ENCODE measurements around the gene SLC22A23.

Gene SLC22A23

GRCh38 chr6:3280866-3281465 is 175.9 kb downstream of the SLC22A23 start:
- Histone ChIP-seq H3K27me3 (ENCODE audit: control insufficient read depth, insufficient read depth, low read length) (no peaks in the 10 kb centered on the region), H3K9me3 (ENCODE audit: control insufficient read depth, insufficient read depth, low read length) (no peaks in the 10 kb centered on the region), H3K4me3 (ENCODE audit: low read depth, low read length) (no peak overlapping the region), H3K4me1 (ENCODE audit: control insufficient read depth, insufficient read depth, low read length) (peaks cover 12% of the 10 kb centered on the region), H3K9ac (ENCODE audit: low read depth, low read length) (no peak overlapping the region), H3K36me3 (ENCODE audit: control insufficient read depth, insufficient read depth, low read length) (peaks cover 10% of the 10 kb centered on the region)

GRCh38 chr6:3280091-3280490 is 176.8 kb downstream of the SLC22A23 start:
- Histone ChIP-seq H3K36me3 (ENCODE audit: control insufficient read depth, insufficient read depth, low read length) (peaks cover 10% of the 10 kb centered on the region), H3K4me1 (ENCODE audit: control insufficient read depth, insufficient read depth, low read length) (peaks cover 12% of the 10 kb centered on the region), H3K9ac (ENCODE audit: low read depth, low read length) (no peak overlapping the region), H3K9me3 (ENCODE audit: control insufficient read depth, insufficient read depth, low read length) (no peaks in the 10 kb centered on the region), H3K27me3 (ENCODE audit: control insufficient read depth, insufficient read depth, low read length) (no peaks in the 10 kb centered on the region), H3K4me3 (ENCODE audit: low read depth, low read length) (no peak overlapping the region)

GRCh38 chr6:3278691-3279090 is 178.2 kb downstream of the SLC22A23 start:
- Histone ChIP-seq H3K4me3 (ENCODE audit: low read depth, low read length) (no peak overlapping the region), H3K9ac (ENCODE audit: low read depth, low read length) (no peak overlapping the region), H3K4me1 (ENCODE audit: control insufficient read depth, insufficient read depth, low read length) (peaks cover 12% of the 10 kb centered on the region)

GRCh38 chr6:3277851-3278416 is 178.9 kb downstream of the SLC22A23 start:
- Histone ChIP-seq H3K9ac (ENCODE audit: low read depth, low read length) (no peak overlapping the region), H3K4me3 (ENCODE audit: low read depth, low read length) (no peak overlapping the region), H3K4me1 (ENCODE audit: control insufficient read depth, insufficient read depth, low read length) (peaks cover 12% of the 10 kb centered on the region), H3K36me3 (ENCODE audit: control insufficient read depth, insufficient read depth, low read length) (peaks cover 10% of the 10 kb centered on the region), H3K9me3 (ENCODE audit: control insufficient read depth, insufficient read depth, low read length) (no peaks in the 10 kb centered on the region), H3K27me3 (ENCODE audit: control insufficient read depth, insufficient read depth, low read length) (no peaks in the 10 kb centered on the region)

More at GRCh38 chr6:3278691-3279090, 178.2 kb downstream of the SLC22A23 start:
- no peaks in the 10 kb centered on the region for H3K27me3 ChIP-seq (ENCODE audit: control insufficient read depth, insufficient read depth, low read length)
- no peaks in the 10 kb centered on the region for H3K9me3 ChIP-seq (ENCODE audit: control insufficient read depth, insufficient read depth, low read length)
- H3K36me3 ChIP-seq (ENCODE audit: control insufficient read depth, insufficient read depth, low read length): peaks cover 8% of the 10 kb centered on the region

DNA sequence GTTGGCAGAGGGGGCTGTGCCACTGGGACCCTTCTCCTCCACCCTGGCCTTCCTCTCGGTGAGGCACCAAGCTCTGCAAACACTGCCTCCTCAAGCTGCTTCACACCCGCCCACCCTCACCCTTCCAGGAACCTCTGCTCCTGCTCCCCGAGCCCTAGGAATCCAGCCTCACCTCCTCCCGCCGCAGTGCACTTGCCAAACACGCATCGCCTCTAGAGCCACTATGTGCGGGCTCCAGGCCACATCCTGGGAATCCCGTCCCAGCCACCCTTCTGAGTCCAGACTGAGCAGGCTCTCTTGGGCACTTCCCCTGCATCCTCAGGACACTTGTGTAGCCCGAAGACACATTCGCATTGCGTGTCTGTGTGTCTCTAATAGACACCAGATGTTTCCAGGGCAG is 179.6 kb downstream of the SLC22A23 start:
- H3K9ac ChIP-seq (ENCODE audit: low read depth, low read length): no peak overlapping the region
- H3K9me3 ChIP-seq (ENCODE audit: control insufficient read depth, insufficient read depth, low read length): no peaks in the 10 kb centered on the region
- peaks cover 13% of the 10 kb centered on the region for H3K36me3 ChIP-seq (ENCODE audit: control insufficient read depth, insufficient read depth, low read length)
- peaks cover 6% of the 10 kb centered on the region for H3K4me1 ChIP-seq (ENCODE audit: control insufficient read depth, insufficient read depth, low read length)
- no peak overlapping the region for H3K4me3 ChIP-seq (ENCODE audit: low read depth, low read length)
- H3K27me3 ChIP-seq (ENCODE audit: control insufficient read depth, insufficient read depth, low read length): no peaks in the 10 kb centered on the region

DNA sequence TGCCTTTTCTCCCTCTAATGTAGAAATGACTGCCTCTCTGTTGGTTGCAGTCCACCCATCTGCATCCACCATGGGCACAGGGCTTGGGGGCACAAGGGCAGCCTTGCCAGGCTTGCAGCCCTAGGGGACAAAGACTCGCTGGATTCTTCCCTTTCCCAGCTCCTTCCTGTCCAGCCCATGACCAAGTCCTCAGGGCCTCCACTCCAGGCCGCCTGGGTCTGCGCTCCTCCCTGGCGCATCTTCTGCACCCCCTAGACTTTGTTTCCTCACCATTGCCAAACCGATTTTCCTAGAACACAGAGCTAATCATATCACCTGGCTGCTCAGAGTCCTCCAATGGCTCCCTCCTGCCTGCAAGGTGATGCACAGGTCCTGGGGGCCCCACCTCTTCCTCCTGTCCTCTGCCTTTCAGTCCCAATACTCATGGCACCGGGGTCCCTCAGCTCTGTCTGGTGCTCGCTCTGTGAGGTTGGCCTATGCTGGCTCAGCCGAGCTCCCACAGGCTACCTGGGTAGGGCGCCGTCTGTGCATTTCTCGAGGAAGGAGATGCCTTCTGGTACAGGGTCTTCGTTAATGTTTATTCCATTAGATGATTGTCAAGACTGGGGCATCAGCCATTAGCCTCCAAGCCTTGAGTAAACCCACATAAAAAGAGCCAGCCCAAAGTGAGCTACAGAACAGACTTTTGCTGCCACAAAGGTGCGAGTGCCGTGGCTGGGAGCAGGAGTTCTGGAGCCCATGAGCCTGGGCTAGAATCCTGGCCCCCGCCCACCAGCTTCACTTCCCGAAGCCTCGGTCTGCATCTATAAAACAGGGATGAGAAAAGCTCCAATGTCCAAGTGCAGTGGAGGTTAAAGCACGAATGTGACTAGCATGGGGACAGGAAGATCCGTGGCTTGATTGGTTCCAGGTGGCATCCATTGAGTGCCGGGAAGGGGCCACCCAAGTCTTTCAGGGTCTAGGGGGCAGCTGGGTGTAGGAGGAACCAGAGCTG is 180.4 kb downstream of the SLC22A23 start:
- H3K4me1 ChIP-seq (ENCODE audit: control insufficient read depth, insufficient read depth, low read length): no peaks in the 10 kb centered on the region
- H3K9me3 ChIP-seq (ENCODE audit: control insufficient read depth, insufficient read depth, low read length): no peaks in the 10 kb centered on the region
- H3K9ac ChIP-seq (ENCODE audit: low read depth, low read length): no peak overlapping the region
- H3K27me3 ChIP-seq (ENCODE audit: control insufficient read depth, insufficient read depth, low read length): no peaks in the 10 kb centered on the region
- peaks cover 20% of the 10 kb centered on the region for H3K36me3 ChIP-seq (ENCODE audit: control insufficient read depth, insufficient read depth, low read length)
- no peak overlapping the region for H3K4me3 ChIP-seq (ENCODE audit: low read depth, low read length)

DNA sequence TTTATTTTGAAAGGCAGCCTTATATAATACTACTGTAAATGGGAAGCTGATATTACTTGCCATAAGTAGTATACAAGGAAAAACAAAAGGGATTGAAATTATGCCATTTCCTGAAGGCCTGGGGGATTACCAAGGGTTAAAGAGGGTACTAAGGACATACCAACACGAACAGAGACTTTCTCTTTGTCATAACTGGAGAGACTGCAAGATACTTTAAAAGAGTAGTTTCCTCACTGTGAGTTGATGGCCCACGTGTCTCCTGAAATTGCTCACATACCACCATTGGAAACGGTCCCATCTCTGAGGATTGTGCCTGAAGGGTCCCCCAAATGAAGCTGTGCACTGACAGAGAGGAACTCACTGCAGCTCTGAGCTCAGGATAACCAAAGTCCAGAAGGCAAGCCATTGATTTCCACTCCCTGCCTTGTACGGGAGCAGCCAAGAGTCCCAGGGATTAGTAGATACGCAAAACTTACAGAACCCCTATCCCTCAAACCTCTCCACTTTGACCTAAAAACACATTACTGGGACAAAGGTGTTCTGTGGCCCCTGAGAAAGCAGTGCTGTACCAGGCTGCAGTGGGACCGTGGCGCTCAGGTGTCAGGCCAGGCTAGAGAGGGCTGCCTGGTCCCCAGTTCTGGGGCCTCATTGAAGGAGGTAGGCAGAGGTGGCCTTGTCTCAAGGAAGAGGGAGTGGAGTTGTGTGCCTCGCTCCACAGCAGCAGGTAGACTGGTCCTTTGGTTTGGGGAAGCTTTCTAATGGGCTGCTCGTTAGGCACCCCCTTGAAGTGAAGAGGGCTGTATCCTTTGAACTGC is 182.9 kb downstream of the SLC22A23 start:
- H3K9me3 ChIP-seq (ENCODE audit: control insufficient read depth, insufficient read depth, low read length): no peaks in the 10 kb centered on the region
- no peak overlapping the region for H3K4me3 ChIP-seq (ENCODE audit: low read depth, low read length)
- peaks cover 36% of the 10 kb centered on the region for H3K36me3 ChIP-seq (ENCODE audit: control insufficient read depth, insufficient read depth, low read length)
- H3K9ac ChIP-seq (ENCODE audit: low read depth, low read length): no peak overlapping the region
- no peaks in the 10 kb centered on the region for H3K27me3 ChIP-seq (ENCODE audit: control insufficient read depth, insufficient read depth, low read length)
- H3K4me1 ChIP-seq (ENCODE audit: control insufficient read depth, insufficient read depth, low read length): no peaks in the 10 kb centered on the region

GRCh38 chr6:3272911-3273547 is 183.8 kb downstream of the SLC22A23 start:
- Histone ChIP-seq H3K27me3 (ENCODE audit: control insufficient read depth, insufficient read depth, low read length) (no peaks in the 10 kb centered on the region), H3K4me1 (ENCODE audit: control insufficient read depth, insufficient read depth, low read length) (no peaks in the 10 kb centered on the region), H3K36me3 (ENCODE audit: control insufficient read depth, insufficient read depth, low read length) (peaks cover 38% of the 10 kb centered on the region), H3K9me3 (ENCODE audit: control insufficient read depth, insufficient read depth, low read length) (no peaks in the 10 kb centered on the region), H3K4me3 (ENCODE audit: low read depth, low read length) (no peak overlapping the region), H3K9ac (ENCODE audit: low read depth, low read length) (no peak overlapping the region)

DNA sequence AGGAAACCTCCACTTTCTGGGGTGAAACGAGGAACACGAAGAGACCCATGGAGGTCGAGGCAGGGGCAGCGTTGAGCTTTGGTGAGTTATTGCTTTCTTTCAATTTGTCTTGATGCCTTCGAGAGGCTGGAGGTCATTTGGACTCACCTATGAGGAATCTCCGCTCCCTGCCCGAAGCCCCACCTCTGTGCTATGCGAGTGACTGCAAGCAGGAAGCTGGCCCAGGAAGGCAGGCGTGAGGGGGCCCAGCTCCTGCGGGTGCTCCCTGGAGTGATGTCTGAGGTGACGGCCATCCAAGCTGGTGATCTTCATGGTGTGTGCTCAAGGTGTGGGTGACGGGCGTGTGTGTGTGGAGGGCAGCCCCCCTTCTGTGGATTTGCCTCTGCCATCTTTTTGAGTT is 185.1 kb downstream of the SLC22A23 start:
- Histone ChIP-seq H3K9me3 (ENCODE audit: control insufficient read depth, insufficient read depth, low read length) (no peaks in the 10 kb centered on the region), H3K4me1 (ENCODE audit: control insufficient read depth, insufficient read depth, low read length) (no peaks in the 10 kb centered on the region), H3K4me3 (ENCODE audit: low read depth, low read length) (no peak overlapping the region), H3K27me3 (ENCODE audit: control insufficient read depth, insufficient read depth, low read length) (no peaks in the 10 kb centered on the region), H3K36me3 (ENCODE audit: control insufficient read depth, insufficient read depth, low read length) (peaks cover 37% of the 10 kb centered on the region), H3K9ac (ENCODE audit: low read depth, low read length) (no peak overlapping the region)

- H3K9ac ChIP-seq (ENCODE audit: low read depth, low read length): no peak overlapping the region
- H3K9me3 ChIP-seq (ENCODE audit: control insufficient read depth, insufficient read depth, low read length): no peaks in the 10 kb centered on the region
- H3K4me1 ChIP-seq (ENCODE audit: control insufficient read depth, insufficient read depth, low read length): no peaks in the 10 kb centered on the region
- no peak overlapping the region for H3K4me3 ChIP-seq (ENCODE audit: low read depth, low read length)
- H3K27me3 ChIP-seq (ENCODE audit: control insufficient read depth, insufficient read depth, low read length): no peaks in the 10 kb centered on the region
- peaks cover 37% of the 10 kb centered on the region for H3K36me3 ChIP-seq (ENCODE audit: control insufficient read depth, insufficient read depth, low read length)
Measured at GRCh38 chr6:3270258-3270657, 186.6 kb downstream of the SLC22A23 start.
